HG02943 (cell line): ENCODE measurements around the gene STK4.

Source experiments
- ATAC-seq: cut with Tn5 transposase; IDR thresholded peaks from one replicate; pipeline ENCODE4 v1.9.1; 2021; ENCODE audit warnings: mild to moderate bottlenecking, low read depth, moderate library complexity; ENCODE audit not compliant: unreplicated experiment

STK4 gene

DNA sequence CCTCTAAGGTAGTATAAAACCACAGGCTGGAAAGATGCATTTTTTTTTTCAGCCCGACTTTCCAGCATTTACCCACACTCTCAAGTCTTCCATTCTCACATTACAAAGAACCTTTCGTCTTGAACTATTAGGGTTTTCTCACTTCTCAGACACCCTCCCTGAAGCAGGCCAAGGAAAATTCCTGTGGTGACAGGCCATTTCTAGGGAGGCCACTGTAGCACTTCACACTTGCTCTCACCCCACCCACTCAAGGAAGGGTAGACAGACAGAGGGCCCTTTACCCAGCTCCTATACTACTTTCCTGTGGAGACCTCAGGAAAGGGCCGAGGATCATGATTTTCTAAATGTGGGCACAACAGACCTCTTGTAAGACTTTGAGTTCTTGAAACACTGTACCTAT is 106.9 kb downstream of the STK4 start:
- ATAC-seq, result no peak

DNA sequence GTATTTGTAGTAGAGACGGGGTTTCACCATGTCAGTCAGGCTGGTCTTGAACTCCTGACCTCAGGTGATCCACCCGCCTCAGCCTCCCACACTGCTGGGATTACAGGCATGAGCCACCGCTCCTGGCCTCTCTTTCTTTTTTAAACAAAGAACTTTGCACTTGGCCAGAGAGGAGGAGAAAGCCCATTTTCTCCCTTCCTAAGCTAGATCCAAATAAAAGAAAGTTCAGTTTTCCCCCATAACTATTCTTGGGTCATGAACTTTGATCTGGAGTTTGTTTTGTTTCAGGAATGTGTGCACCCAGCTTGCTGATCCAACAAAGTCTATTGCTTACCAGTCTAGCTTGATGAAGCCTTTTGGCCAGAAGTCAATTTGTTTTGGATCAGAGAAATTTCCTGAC is 111.2 kb downstream of the STK4 start:
- no peak for ATAC-seq

DNA sequence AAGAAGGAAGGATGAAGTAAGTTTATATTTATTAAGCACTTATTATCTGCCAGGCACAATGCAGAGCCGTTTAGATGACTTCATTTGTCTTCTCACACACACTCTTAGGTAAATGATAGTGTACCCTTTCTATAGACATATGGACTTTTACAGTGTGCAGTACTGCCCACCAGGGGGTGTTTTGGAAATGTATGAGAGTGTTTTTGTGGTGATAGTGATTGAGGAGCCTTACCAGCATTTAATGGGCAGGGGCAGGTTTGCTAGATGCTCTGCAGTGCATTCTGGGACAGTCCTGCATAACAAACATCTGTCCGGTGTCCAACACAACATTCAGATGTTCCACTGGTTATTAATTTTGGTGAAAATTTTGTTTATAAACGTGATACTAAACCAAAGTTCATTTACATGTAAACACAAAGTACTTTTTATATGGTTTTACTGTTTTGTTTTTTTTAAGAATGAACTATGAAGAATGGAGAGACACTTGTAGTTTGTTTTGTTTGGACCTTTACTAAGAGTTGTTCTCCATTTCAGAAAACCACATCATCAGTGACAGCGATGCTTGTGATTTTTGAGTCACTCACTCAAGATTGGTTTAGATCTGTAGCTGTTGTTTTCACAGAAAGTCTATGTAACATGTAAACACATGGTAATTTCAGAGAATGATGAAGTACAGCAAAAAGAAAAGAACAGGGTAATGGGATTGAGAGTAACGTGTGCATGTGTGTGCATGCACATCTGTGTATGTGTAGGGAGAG is 114.7 kb downstream of the STK4 start:
- ATAC-seq, result no peak

DNA sequence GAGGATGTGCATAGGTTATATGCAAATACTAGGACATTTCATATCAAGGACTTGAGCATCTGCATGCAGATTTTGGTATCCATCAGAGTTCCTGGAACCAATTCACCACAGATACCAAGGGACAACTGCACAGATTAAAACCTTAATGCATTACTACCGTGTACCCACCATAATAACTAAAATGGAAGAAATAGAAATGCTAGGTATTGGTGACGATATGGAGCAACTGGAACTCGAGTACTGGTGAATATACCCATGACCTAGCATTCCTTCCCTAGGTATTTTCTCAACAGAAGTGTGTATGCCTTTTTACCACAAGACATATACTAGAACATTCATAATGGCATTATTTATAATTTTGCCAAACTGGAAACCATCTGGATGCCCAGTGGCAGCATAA is 116.2 kb downstream of the STK4 start:
- no peak for ATAC-seq

DNA sequence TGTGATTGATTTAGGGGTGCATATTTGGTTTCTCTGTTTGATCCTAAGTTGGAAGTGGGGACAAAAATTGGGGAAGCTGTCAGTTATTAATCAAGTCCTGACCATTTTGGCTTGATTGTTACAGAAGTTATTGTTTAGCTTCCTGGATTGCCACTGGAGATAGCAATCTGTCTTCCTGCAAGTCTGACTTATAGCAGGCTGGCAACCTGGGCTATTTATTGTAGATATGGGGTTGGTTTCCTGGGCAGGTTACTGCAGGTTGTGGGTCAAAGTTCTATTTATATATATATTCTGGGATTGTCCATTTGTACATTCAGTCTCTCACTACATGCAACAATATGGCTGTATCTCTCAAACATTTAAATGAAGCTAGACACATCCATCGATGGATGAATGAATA is 116.8 kb downstream of the STK4 start:
- ATAC-seq, result no peak

DNA sequence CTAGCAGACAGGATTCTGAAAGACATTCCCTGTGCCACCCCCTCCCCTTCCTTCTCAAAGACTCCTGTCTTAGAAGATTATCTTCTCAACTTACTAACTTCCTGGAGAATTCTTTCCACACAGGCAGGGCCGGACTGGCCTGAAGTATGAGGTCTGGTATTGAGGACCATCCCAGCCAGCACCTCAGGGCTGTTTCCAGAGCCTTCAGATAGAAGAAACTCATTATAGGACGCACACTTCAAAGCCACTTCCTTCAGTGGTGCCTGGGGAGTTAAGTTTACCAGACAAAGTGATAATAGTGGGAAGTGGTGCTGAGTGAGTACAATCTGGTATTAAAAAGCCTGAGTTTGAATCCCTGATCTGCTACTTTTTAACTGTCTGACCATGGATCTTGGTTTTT is 119.0 kb downstream of the STK4 start:
- ATAC-seq, result no peak

DNA sequence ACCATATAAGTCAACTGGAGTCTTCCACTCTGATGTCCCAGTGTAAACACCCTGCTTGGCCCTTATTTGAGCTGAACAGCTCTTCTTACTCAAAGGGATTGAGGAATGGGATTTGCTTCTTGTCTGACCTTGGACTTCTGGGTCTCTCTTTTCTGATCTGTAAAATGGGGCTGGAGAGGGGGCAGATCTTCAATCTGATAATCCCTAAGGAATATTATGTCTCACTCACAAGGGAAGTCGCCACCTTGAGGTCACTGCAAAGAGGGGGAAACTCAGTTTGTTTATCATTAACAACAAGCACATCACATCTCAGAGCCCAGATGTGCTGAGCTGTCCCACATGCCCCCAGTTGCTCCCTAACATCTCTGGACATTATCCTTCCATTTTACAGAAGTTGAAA is 119.6 kb downstream of the STK4 start:
- no peak for ATAC-seq

DNA sequence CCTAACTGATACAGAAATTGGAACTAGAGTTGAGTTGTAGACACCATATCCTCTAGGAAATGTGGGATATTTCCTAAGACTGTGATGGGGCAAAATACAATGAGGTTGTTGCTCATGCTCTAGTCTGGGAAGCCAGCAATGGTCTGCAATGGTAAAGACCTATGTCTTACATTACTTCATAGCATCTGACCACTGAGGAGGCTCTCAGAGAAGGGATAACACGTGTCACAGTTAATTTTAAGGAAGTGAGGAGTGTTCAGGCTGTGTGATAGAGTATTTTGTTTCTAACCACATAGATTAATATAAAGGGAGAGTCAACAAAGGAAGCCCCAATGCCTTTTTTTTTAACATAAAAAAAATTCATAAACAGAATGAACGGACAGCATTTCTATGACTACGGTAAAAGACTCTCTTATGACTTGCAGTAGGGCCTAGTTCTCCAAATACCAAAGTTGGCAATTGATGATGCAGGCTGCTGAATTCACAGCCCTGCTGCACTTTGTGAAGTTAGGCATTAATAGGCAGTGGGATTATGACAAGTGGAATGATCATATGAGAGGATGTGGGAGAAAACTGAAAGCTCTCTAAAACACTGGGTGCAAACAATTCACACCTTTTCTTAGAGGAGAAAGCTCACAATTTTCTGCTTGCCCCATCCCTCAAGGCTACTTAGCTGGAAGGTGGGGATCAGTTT is 120.9 kb downstream of the STK4 start:
- ATAC-seq, result no peak

DNA sequence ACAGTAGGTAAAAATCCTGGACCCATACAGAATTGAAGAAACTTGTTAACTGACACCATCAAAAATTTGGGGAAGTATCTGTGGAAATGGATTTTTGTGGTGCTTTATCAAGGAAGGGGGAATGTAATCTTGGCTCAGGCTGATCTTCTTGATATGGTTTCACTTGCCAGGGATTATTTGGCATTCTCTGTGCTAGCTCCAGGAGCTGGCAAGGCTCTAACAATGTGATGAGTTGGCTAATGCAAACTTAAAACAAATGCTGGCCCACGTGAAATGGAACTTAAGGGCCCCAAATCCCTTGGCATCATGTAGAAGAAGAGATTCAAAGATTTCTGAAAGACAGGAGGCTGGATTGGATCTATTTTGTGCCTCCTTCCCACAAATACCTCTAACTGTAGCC is 121.5 kb downstream of the STK4 start:
- no peak for ATAC-seq

DNA sequence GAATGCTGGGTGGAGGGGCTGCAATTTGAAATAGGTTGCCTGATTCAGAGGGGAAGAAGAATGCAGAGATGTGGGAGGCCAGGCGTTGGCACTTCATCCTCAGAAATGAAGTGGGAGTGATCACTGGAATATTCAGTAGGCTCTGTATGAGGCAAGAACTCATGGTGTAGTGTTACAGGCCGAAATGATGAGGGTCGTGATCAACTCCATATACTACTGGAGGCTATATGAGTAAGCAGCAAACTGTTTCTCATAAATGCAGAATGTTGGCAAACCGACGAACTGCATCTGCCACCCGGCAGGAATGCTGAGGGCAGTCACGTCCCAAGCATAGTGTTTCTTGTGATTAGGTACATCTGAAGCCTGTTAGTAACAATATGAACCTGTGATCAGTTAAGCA is 121.9 kb downstream of the STK4 start:
- no peak for ATAC-seq

DNA sequence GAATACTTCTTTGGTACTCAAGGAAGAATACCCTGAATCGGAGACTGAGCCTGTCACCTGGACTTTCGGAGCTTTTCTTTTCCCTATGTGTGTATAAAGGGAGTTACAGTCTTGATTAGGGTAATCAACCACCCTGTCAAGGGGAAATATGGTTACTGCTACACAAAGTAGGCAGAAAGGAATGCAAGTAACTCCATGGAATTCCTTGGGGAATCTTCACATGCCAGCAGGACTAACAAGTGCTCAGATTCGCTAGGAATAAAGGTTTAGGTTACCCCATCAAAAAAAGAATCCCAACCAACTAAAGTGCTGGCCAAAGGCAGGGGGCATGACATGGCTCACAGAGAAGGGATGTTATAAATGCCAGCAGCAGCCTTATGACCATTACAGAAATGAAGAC is 124.2 kb downstream of the STK4 start:
- no peak for ATAC-seq

DNA sequence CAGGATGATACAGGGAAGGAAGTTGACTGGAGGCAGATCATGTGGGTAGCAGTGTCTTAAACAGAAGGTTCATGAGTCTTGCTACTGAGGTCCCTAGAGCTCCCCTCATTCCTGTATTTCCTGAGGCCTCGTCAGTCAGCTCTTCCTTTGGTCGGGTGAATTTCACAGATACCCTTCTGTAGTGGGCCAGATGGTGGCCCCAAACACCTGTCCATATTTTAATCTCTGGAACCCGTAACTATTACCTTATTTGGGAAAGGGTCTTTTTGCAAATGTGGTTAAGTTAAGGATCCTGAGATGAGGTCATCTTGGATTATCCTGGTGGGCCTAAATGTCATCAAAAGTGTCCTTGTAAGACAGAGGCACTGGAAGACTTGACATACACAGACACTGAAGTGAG is 125.1 kb downstream of the STK4 start:
- ATAC-seq, result no peak

DNA sequence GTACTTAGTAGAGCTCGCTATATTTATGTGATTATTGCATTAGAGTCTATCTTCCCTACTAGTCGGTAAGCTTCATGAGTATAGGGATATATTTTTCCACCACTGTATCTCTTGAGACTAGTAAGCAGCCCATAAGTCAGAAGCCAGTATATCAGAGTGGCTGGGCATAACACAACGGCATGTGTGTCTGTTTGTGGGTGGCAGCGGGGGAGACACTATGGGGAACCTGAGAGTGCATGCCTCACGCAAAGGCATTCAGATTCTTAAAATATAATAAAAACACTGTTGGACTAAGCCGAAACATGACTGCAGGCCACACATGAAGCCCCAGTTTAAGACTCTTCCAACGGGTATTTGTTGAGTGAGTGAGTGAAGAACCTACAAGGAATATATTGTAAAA is 126.6 kb downstream of the STK4 start:
- no peak for ATAC-seq

DNA sequence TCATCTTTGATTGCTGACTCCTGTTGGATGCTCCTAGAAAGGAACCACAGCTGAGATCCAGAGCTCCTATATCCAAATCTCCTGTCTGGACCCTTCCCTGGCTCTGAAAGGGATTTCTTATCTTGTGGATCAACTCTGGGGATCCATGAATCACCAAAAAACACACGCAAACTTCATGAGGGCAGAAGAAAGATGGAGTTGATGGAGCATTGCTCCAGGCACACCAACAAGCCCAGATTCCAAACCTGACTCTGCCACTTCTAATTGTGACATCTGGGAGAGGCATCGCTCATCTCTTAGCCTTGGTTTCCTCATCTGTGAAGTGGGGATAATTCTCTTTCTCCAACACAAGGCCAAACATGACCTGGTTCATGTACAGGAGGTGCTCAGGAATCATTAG is 127.9 kb downstream of the STK4 start:
- ATAC-seq, result no peak

DNA sequence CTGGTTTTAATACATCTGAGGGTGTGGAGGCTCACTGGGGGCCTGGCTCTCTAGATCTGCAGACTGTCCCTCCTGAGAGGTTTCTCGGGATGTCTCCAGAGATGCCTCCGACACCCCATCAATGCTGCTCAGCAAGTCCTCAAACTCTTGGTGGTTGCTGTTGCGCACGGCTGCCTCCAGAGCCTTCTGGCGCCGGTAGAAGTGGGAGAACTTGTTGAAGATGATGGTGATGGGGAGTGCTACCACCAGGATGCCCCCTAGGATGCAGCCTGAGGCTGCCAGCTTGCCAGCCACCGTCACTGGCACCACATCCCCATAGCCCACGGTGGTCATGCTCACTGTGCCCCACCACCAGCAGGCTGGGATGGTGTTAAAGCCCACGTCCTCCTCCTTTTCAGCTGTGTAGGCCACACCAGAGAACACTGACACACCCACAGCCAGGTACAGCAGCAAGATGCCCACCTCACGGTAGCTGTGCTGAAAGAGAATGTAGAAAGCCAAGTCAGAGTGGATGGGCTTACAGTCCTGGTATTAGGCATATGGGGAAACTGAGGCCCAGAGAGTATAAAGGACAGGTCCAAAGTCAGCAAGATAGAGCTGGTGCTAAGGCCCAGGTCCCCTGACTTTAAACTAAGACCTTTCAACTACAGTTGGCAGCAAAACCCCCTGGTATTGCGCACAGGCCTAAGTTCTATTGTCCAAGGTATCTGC is 128.7 kb downstream of the STK4 start:
- ATAC-seq, result no peak

DNA sequence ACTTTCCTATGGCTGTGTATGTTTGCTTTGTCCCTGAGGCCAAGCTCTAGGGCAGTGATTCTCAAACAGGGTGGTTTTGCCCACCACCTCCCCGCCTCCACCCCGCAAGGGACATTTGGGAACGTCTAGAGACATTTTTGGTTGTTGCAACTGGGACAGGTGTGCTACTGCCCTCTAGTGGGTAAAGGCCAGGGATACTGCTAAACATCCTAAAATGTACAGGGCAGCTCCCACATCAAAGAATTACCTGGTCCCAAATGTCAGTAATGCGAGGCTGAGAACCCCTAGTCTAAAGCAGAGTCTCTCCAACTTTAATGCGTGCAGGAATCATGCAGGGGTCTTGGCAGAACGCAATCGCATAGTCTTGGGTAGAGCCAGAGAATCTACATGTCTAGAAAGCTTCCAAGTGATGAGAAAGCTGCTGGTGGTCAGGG is 129.5 kb downstream of the STK4 start:
- ATAC-seq, result no peak

DNA sequence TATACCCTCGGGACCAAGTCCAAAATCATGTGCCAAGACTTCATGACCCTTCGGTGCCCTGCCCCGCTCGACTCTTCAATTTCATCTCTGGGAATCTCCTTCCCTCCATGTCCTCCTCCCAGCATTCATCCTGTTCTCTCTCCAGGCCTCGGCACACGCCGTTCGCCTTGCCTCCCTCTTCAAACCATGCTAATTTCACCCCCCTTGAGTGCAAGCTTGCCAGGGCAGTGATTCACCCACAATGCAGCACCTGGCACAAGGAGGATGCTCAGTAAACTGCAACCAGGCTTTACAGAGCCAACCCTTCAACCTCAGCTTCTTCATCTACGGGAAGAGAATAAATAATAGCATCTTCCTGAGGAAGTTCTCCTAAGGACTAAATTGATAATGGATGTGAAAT is 130.5 kb downstream of the STK4 start:
- ATAC-seq, result no peak

DNA sequence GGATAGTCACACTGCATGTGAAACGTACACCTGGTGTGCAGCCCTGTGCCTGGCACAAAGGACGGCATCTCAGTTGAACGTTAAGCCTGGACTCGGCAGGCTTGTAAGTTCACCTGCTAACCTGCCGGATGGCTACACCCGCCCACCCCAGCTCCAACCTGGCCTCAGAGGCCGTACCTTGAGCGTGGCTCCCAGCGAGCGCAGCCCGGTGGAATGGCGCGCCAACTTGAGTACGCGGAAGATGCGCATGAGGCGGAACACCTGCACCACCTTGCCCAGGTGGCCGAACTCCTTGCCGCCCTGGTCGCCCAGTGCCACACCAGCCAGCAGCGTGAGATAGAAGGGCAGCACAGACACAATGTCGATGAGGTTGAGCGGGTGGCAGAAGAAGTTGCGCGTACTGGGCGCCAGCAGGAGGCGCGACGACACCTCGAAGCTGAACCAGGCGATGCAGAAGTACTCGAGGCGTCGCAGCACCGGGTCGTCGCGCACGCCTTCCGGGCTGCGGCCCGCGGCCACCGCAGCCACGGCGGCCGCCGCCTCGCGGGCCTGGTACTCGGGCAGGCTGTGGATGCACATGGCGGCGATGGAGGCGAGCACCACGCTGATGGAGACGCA is 131.3 kb downstream of the STK4 start:
- ATAC-seq, result no peak

DNA sequence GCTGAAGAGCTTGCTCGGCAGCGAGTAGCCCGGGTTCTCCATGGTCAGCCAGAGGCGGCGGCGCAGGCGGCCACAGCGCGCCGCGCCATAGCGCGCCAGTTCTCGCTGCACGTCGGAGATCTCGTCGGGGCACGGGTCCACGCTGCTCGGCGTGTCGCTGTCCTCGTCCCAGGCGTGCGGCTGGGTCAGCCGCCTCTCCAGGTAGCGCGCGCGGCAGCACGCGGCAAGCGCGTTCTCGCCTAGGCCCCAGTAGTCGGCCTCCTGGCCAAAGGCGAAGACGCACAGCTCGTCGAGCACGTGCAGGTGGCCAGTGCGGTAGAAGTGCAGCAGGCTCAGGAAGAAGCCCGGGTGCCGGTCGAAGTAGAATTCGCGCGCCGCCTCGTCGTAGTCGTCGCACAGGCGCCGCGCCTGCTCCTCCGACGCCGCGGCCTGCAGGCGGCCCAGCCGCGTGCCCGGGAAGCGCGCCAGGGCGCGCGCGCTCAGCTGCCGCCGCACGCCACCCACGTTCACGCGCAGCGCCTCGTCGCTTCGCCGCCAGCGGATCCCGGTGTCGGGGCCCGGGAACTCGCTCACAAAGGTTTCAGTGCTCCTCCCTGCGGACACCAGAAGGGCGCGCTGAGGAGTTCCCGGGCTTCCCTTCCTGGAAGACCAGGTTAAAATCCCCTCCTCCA is 131.9 kb downstream of the STK4 start:
- no peak for ATAC-seq

DNA sequence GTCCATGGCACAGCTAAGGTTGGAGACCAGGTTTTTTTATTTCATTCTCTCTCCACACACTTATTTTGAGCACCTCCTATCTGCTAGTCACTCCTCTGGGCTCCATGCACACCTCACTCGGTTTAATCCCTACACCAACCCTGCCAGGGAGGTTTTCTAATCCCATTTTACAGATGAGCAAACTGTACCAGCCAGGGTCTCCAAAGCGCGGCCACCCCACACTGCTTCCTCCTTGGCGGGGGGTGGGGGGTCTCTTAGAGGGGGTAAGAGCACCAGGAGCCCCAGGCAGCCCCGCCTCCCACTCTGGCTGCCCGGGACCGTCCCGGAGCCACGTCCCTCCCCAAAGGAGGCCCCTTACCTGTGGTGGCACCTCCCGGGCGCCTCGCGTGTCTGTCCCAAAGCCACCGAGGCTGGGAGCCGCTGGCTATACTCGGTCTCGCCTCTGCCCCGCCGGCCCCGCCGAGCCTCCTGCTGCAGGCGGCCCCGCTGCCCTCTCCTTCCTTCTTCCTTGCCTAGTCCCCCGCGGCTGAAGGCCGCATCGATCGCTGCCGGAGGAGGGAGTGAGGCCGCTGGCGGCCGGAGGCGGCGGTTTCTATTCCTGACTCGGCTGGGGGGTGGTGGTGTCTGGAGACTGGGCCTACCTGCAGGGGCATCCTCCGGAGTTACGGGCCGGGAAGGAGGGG is 134.4 kb downstream of the STK4 start, which contains the start of gene KCNS1:
Gene KCNS1 (minus strand): TSS at position 565 of the 683 bp plus-strand sequence. CDS start 1,891 bp downstream, outside the sequence.
- ATAC-seq, result no peak
